Stimulated activated naive CD8-positive, alpha-beta T cell treated with anti-CD3 and anti-CD28 coated beads, Interleukin-15, amount 100 ng/mL, for 72 hours (primary cell): ENCODE results near the gene ZEB2.

Experiments used
- ATAC-seq: fragments of 150-1000 bp; cut with Tn5 transposase; 2 replicates; pipeline ENCODE4 v1.10.0; 2021; ENCODE audit warnings: mild to moderate bottlenecking, moderate library complexity
- DNase-seq, 2 donors: peaks; one replicate each; pipeline ENCODE4 v3.0.0; 2021 to 2022
- H3K27ac Mint-ChIP-seq, 2 donors: one replicate each; pipeline ENCODE4 v1.8.0; 2022; ENCODE audit warnings: mild to moderate bottlenecking in 2 of 2, mixed read lengths in 2 of 2, moderate library complexity in 2 of 2
- H3K27me3 Mint-ChIP-seq: one replicate; pipeline ENCODE4 v1.8.0; 2022; ENCODE audit warnings: mixed read lengths
- H3K4me1 Mint-ChIP-seq: one replicate; pipeline ENCODE4 v1.8.0; 2022; ENCODE audit warnings: mild to moderate bottlenecking, mixed read lengths
- H3K4me3 Mint-ChIP-seq, 2 donors: one replicate each; pipeline ENCODE4 v1.8.0; 2022; ENCODE audit warnings: mild to moderate bottlenecking in 2 of 2, mixed read lengths in 2 of 2, moderate library complexity in 1 of 2
- H3K9me3 Mint-ChIP-seq, 2 donors: one replicate each; pipeline ENCODE4 v1.8.0; 2022; ENCODE audit warnings: mixed read lengths in 2 of 2

ZEB2 gene

GRCh38 chr2:144448389-144449027, 71.4 kb downstream of the ZEB2 start:
- ATAC-seq (no peak), DNase-seq (no peak)
- no peaks in the 10 kb centered on the region for H3K9me3 Mint-ChIP-seq
- H3K27ac Mint-ChIP-seq: no peak overlapping the region
- H3K4me3 Mint-ChIP-seq: no peak overlapping the region
- peaks cover 36% of the 10 kb centered on the region for H3K4me1 Mint-ChIP-seq
- H3K27me3 Mint-ChIP-seq: no peaks in the 10 kb centered on the region

DNA sequence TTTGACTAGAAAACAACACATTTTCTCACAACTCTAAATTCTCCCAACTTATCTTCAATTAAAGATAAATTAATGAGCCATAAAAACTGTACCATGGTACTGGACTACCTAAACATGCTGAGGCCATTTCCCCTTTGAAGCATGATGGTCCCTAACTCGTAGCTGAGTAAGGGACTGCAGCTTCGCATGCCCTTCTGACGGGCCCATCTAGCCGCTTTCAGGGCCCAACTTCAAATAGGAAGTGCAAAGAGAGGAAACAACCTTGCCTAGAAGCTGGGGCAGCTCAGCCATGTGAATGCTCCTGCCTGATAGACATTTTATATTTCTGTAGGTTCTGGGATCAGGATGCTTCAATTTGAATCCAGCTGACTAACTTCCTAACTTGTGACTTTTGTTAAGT, 72.4 kb downstream of the ZEB2 start:
- no peak for DNase-seq
- Mint-ChIP-seq H3K4me3 (no peak overlapping the region), H3K9me3 (no peaks in the 10 kb centered on the region), H3K27ac (no peak overlapping the region), H3K4me1 (peaks cover 26% of the 10 kb centered on the region), H3K27me3 (no peaks in the 10 kb centered on the region)
- ATAC-seq: no peak

- H3K4me1 Mint-ChIP-seq: peaks cover 16% of the 10 kb centered on the region
- ATAC-seq: no peak
- H3K27ac Mint-ChIP-seq: no peak overlapping the region
- no peaks in the 10 kb centered on the region for H3K27me3 Mint-ChIP-seq
- H3K4me3 Mint-ChIP-seq: no peak overlapping the region
- no peaks in the 10 kb centered on the region for H3K9me3 Mint-ChIP-seq
- DNase-seq: no peak
These were observed 73.8 kb downstream of the ZEB2 start for GRCh38 chr2:144446136-144446535.

DNA sequence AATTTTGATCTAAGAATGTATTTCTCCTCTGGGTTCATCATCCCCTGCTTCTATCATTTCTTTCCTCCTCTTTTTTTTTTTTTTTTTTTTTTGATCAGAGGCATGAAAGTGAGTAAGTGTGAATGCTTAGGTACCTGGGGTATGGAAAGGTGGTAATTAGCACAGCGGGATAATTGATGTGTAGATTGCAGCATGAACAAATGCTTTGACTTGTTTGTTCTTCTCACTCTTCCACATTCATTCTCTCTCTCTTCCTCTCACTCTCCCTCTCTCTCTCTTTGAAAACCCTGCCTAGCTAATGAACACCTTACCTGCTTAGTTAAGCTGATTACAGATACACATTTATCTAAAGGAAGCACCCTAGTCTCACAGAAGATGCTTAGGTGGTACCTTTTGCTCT, 74.7 kb downstream of the ZEB2 start:
- DNase-seq (no peak), ATAC-seq (no peak)
- Mint-ChIP-seq H3K4me3 (no peak overlapping the region), H3K27ac (no peak overlapping the region), H3K9me3 (no peaks in the 10 kb centered on the region), H3K4me1 (peaks cover 16% of the 10 kb centered on the region), H3K27me3 (no peaks in the 10 kb centered on the region)

DNA sequence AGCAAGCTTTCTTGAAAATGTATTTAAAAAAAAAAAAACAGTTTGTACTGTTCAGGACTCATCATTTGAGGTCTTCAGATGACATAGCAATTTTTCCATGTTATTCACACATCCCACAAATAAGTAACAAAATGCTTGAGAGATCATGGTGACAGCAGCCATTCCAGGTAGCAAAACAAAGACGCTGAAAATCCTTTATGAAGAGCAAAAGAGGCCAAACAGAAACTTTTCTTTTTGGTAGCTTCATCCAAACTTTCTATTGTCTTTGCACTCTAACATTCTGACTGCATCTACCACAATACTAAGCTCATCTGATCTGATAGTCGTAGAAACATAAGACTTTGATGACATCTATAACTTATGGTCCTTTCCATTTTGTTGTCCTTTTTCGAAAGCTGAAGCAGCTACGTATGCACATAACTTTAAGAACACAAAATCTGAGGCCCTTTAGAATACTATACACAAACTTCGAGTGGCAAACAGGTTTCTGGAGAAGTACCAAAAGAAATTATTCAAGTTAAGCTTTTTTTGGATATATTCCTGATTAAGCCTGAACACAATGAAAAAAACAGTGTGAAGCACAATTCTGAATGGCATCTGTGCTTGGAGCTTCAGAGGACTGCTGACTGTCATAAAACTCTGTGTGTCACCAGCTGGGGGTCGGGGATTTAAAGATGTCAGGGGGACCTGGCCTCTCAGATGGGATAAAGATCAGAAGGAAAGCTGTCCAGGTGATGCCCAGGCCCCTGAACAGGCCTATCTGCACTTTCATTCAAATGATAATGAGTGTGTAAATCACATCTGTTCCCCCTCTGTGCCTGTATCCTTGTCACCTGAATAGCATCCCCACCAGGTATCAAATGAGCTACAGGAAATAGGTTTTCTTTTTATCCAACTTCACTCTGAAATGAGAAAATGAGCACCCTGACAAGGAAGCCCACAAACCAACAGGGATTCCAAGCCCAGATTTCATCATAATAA, 75.8 kb downstream of the ZEB2 start:
- ATAC-seq: no peak
- Mint-ChIP-seq H3K27me3 (no peaks in the 10 kb centered on the region), H3K4me1 (peaks cover 12% of the 10 kb centered on the region), H3K9me3 (no peaks in the 10 kb centered on the region), H3K27ac (no peak overlapping the region), H3K4me3 (no peak overlapping the region)
- no peak for DNase-seq

GRCh38 chr2:144441711-144442141, 78.2 kb downstream of the ZEB2 start:
- no peak overlapping the region for H3K4me3 Mint-ChIP-seq
- no peaks in the 10 kb centered on the region for H3K4me1 Mint-ChIP-seq
- ATAC-seq: no peak
- no peak for DNase-seq
- H3K27ac Mint-ChIP-seq: no peak overlapping the region
- no peaks in the 10 kb centered on the region for H3K9me3 Mint-ChIP-seq
- H3K27me3 Mint-ChIP-seq: no peaks in the 10 kb centered on the region

DNA sequence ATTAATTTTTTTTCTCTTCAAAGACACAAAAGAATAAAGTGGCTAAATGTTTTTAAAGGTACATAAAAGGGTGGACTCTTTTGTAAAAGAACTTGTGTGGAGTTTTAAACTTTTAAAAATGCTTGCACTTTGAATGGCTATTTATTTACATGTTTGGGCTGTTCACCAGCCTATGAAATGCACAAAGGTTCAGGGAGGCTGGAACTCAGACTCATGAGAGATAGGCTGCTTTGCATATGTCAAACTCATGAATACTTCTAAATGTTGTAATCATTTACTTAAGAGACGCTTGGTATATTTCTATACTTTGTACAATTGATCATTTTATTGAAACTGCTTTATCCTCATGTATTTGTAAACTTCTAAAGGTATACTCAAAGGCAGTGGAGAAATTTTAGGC, 79.9 kb downstream of the ZEB2 start:
- Mint-ChIP-seq H3K27ac (no peak overlapping the region), H3K4me1 (no peaks in the 10 kb centered on the region), H3K4me3 (no peak overlapping the region), H3K9me3 (no peaks in the 10 kb centered on the region), H3K27me3 (no peaks in the 10 kb centered on the region)
- ATAC-seq (no peak), DNase-seq (no peak)

DNA sequence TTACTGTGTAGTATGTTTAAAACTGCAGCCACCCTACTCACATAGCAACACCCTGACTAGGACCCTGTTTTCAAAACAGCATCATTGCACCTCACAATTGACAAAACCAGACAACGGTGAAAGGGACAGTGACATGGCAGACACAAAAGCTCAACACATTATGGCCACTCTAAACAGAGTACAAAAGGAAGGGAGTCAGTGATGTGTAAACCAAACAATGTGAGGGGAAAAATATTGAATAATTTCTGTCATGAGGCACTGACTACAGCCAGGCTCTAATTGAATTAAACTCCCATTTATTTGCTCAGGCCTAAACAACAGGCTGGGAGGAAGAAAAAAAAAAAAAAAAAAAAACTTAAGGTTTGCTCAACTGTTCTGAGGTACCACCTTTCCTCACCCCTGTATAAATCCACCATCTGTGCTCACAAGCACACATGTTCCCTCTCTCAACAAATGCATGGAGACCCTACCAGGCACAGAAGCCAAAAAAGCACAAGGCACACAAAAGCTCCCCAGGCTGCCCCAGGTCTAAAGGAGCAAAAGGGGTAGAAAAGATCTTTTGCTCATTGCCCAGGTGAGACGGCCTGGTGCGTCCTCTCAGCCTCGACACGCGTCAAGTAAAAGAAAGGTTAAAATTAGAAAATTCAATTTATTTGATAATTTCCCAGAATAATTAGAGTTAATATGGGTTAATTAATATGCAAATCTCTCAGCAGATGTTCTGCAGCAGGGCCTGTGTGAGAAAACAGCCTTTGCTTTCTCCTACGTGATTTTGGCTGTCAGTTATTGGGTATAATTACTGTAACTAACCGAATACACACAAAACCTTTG, 80.9 kb downstream of the ZEB2 start:
- ATAC-seq (no peak), DNase-seq (no peak)
- Mint-ChIP-seq H3K9me3 (no peaks in the 10 kb centered on the region), H3K27ac (no peak overlapping the region), H3K4me1 (no peaks in the 10 kb centered on the region), H3K4me3 (no peak overlapping the region), H3K27me3 (no peaks in the 10 kb centered on the region)

DNA sequence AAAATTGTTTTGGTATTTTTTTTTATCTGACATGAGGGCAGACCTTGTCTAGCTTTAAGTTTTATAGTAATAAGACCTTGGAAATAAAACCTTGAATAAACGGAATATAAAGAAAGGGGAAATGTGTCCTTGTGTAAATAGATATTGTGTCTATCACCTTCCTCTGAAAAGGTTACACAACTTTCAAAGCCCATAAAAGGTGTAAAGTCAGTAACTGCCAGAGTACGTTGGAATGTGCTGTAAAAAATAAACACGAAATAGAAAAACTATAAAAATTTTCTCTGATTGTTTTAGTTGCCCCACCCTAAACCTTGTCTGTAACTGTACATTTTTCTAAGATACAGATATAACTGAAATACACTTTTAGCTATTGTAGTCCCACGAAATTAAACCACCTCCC, 82.3 kb downstream of the ZEB2 start:
- H3K27me3 Mint-ChIP-seq: no peaks in the 10 kb centered on the region
- no peak overlapping the region for H3K27ac Mint-ChIP-seq
- no peaks in the 10 kb centered on the region for H3K4me1 Mint-ChIP-seq
- ATAC-seq (no peak), DNase-seq (no peak)
- no peak overlapping the region for H3K4me3 Mint-ChIP-seq
- H3K9me3 Mint-ChIP-seq: no peaks in the 10 kb centered on the region

DNA sequence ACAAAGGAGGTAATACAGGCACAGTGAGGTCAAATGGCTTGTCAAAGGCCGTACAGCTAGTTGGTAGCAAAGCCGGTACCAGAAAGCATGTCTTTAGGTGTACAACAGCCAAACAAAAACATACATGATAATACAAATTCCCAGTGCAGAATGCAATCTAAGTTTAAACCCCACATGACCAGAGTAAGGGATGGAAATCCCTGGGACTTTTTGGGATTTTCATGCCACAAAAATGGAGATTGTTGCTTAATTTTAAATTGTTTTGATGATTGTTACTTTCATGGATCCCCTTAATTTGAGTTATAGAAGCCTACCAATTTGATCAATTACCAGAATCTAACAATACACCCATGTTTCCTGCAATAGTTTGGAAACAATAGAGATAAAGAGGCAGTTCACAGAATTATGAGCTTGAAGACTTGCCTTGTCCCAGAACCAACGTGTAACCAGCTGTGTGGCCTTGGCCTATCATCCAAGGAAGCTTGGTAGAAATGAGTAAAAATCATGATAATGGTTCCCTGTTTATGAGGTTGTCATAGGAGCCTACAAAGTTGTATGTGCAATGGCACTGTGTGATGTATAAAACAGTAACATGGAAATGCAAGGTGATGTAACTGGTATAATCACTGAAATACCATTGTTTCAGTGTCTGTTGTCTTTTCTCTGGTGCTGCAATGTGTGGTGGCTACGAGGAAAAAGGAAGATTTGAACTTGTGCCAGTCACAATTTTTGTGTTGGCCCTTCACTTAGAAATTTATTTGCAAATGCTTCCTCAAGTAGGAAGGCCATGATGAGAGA, 85.3 kb downstream of the ZEB2 start:
- ATAC-seq: no peak
- Mint-ChIP-seq H3K9me3 (no peaks in the 10 kb centered on the region), H3K4me1 (no peaks in the 10 kb centered on the region), H3K4me3 (no peak overlapping the region), H3K27me3 (no peaks in the 10 kb centered on the region), H3K27ac (no peak overlapping the region)
- no peak for DNase-seq

GRCh38 chr2:144432921-144433320, 87.0 kb downstream of the ZEB2 start:
- no peak overlapping the region for H3K4me3 Mint-ChIP-seq
- DNase-seq (no peak), ATAC-seq (no peak)
- H3K27ac Mint-ChIP-seq: no peak overlapping the region
- no peaks in the 10 kb centered on the region for H3K27me3 Mint-ChIP-seq
- H3K9me3 Mint-ChIP-seq: no peaks in the 10 kb centered on the region
- H3K4me1 Mint-ChIP-seq: no peaks in the 10 kb centered on the region

DNA sequence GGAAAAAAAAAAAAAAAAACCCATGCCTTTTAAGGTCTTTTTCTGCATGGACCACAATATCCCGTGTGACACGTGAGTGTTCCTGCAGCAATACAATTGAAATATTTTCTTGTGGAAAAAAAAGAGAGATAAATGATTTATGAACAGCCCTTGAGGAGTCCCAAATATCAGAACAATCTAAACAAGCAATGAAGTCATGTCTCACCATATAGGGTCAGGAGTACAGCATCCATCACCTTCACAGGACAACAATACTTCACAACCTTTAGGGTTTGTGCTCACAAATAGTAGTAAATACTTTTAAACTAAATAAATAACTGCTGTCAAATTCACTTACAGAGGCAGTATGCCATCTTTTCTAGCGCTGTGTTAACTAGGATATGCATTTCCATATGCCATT, 87.9 kb downstream of the ZEB2 start:
- Mint-ChIP-seq H3K9me3 (no peaks in the 10 kb centered on the region), H3K27ac (no peak overlapping the region), H3K4me1 (peaks cover 3% of the 10 kb centered on the region), H3K4me3 (no peak overlapping the region), H3K27me3 (no peaks in the 10 kb centered on the region)
- DNase-seq (no peak), ATAC-seq (no peak)

GRCh38 chr2:144431392-144431783, 88.5 kb downstream of the ZEB2 start:
- Mint-ChIP-seq H3K9me3 (no peaks in the 10 kb centered on the region), H3K27ac (no peak overlapping the region), H3K4me3 (no peak overlapping the region), H3K27me3 (no peaks in the 10 kb centered on the region), H3K4me1 (peaks cover 6% of the 10 kb centered on the region)
- no peak for ATAC-seq
- DNase-seq: no peak

DNA sequence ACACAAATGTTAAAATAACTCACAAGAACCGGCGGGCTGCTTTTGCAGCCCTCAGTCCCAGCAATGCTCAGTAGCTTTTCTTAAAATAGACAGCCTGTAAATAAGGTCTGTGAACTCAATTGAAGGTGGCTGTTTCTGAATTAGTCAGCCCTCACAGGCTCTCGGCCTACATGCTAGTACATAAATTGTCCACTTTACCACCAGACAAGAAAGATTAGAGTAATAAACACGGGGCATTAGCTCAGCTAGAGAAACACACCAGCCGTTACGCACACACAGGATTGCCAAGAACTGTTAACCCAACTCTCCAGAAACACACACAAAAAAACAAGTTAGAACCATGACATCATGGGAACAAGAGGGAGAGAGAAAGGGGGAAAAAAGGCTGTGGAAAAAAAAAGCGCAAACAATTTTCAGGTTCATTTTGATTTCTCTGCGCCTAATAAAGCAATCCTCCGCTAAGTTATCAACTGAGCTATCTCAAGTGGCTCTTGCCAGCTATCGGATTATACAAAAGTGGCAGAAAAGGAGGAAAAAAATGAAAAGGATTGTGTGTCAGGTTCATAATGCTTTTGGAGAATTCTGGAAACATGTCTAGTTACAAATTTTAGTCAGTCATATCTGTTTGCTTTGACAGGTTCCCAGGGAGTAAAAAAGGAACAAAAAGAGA, 89.1 kb downstream of the ZEB2 start:
- Mint-ChIP-seq H3K27ac (no peak overlapping the region), H3K9me3 (no peaks in the 10 kb centered on the region), H3K4me3 (no peak overlapping the region), H3K4me1 (peaks cover 6% of the 10 kb centered on the region), H3K27me3 (no peaks in the 10 kb centered on the region)
- no peak for DNase-seq
- no peak for ATAC-seq
